Cerebellar nuclear complex (tissue), 1 donor: ENCODE measurements around the gene SEMA3F.
"Not testable (repeated sequence)": the region's sequence is repeated elsewhere in the genome, so short reads cannot be mapped to it uniquely, and the experiment has no call there.

Source experiments
- DNase-seq, 2 experiments: peaks; one replicate each; lab custom pipeline; 2025; lab: John Stamatoyannopoulos, UW

Gene SEMA3F

GRCh38 chr3:50193746-50194127 lies 38.6 kb downstream of the SEMA3F start:
- no peak for DNase-seq

- no peak for DNase-seq
Observed at GRCh38 chr3:50194128-50194902, 39.2 kb downstream of the SEMA3F start.

- no peak for DNase-seq
Observed at GRCh38 chr3:50194903-50195500, 39.9 kb downstream of the SEMA3F start.

GRCh38 chr3:50195501-50196252 lies 40.6 kb downstream of the SEMA3F start:
- no peak for DNase-seq

- no peak for DNase-seq
Observed at GRCh38 chr3:50196253-50196801, 41.2 kb downstream of the SEMA3F start.

- no peak for DNase-seq
Observed at GRCh38 chr3:50201573-50202315, 46.6 kb downstream of the SEMA3F start.

GRCh38 chr3:50202353-50203112 lies 47.4 kb downstream of the SEMA3F start:
- no peak for DNase-seq

GRCh38 chr3:50203113-50203808 lies 48.1 kb downstream of the SEMA3F start:
- DNase-seq: no peak

- no peak for DNase-seq
Observed at GRCh38 chr3:50203809-50204803, 49.0 kb downstream of the SEMA3F start.

- no peak for DNase-seq
Observed at GRCh38 chr3:50204804-50205412, 49.8 kb downstream of the SEMA3F start, which contains the start of gene SLC38A3. SLC38A3 (plus strand) TSS chr3:50205271; CDS start chr3:50214200, 8,929 bp downstream.

GRCh38 chr3:50205413-50206276 lies 50.5 kb downstream of the SEMA3F start:
- no peak for DNase-seq

GRCh38 chr3:50207359-50208042 lies 52.4 kb downstream of the SEMA3F start:
- no peak for DNase-seq

- DNase-seq: no peak
Observed at GRCh38 chr3:50208677-50209344, 53.7 kb downstream of the SEMA3F start.

- no peak for DNase-seq
Observed at GRCh38 chr3:50210176-50210509, 55.0 kb downstream of the SEMA3F start.

GRCh38 chr3:50210510-50211367 lies 55.6 kb downstream of the SEMA3F start:
- DNase-seq: no peak

- DNase-seq: not testable (repeated sequence)
Observed at GRCh38 chr3:50211368-50211717, 56.2 kb downstream of the SEMA3F start.
